ENCODE measurements around the gene TMED9. TPM values are rescaled to one million over a fixed set of nuclear protein-coding genes. Genes with fewer than 3 reads are reported as not detected.

The TMED9 gene
- total and polyA plus RNA-seq, 9 of the 15 experiments (the other 6 are each of a cell fraction or from before 2014, with no cell fraction given): 43.7 to 301 (median 90.0) TPM

GRCh38 chr5:177588413-177588909 lies 3.5 kb upstream of the TMED9 start (continued):
- no peak for TF ChIP-seq DMBX1 (CRISPR knock-in tag; IDR thresholded peaks at IDR 0.05; ENCODE audit: borderline replicate concordance)

GRCh38 chr5:177590406-177590805 lies 1.6 kb upstream of the TMED9 start:
- no peak overlapping the region for H2AFZ ChIP-seq (ENCODE audit: low read depth, low read length)
- CTCF ChIA-PET (ENCODE audit: low intra/inter-chr PET ratio): no interaction called here
- POLR2A ChIA-PET: no interaction called here
- TF ChIP-seq KLF1 (tag; IDR thresholded peaks at IDR 0.05): no peak
- no peak for TF ChIP-seq ZNF165 (CRISPR knock-in tag; IDR thresholded peaks at IDR 0.05; ENCODE audit: borderline replicate concordance)
- no peak for TF ChIP-seq MXI1 (IDR thresholded peaks at IDR 0.05; ENCODE audit: low read depth, low read length)
- no peak for TF ChIP-seq TBP (optimal IDR thresholded peaks at IDR 0.05; ENCODE audit: low read depth, low read length)
- TF ChIP-seq MTA2 (IDR thresholded peaks at IDR 0.05; ENCODE audit: low read depth): no peak
- TF ChIP-seq POLR2B (IDR thresholded peaks at IDR 0.05; ENCODE audit: low read depth, partially characterized antibody): no peak
- TF ChIP-seq ARID2 (IDR thresholded peaks at IDR 0.05): no peak
- no peak for TF ChIP-seq EHMT2 (IDR thresholded peaks at IDR 0.05)
- no peak for TF ChIP-seq NEUROD1 (IDR thresholded peaks at IDR 0.05; ENCODE audit: borderline replicate concordance, low read depth, low read length, partially characterized antibody)
- TF ChIP-seq NFIC (IDR thresholded peaks at IDR 0.05): no peak
- TF ChIP-seq ZNF224 (CRISPR knock-in tag; IDR thresholded peaks at IDR 0.05): no peak
- TF ChIP-seq HLTF (IDR thresholded peaks at IDR 0.05): no peak
- no peak for TF ChIP-seq MCM2 (IDR thresholded peaks at IDR 0.05; ENCODE audit: low read depth)
- peaks cover 7 to 16% of the 10 kb centered on the region in 2 experiments; a peak in 4 of 5 replicates for H3K4me1 ChIP-seq (replicated peaks in 1 of 2; ENCODE audit: control insufficient read depth in 2 of 2, insufficient read depth in 2 of 2, low read length in 2 of 2)
- no peaks in the 10 kb centered on the region for H3K9me3 ChIP-seq (replicated peaks; ENCODE audit: control insufficient read depth, insufficient read depth, low read depth, low read length)
- H4K20me1 ChIP-seq (replicated peaks; ENCODE audit: control insufficient read depth, insufficient read depth, low read length): peaks cover 7% of the 10 kb centered on the region
- FAIRE-seq (no peak), DNase-seq (ENCODE audit: extremely low read depth in 1 of 4, low spot score in 3 of 4) (no peak), ATAC-seq (no peak)
- H3K9me1 ChIP-seq (ENCODE audit: control insufficient read depth, insufficient read depth, low read length): no peaks in the 10 kb centered on the region
- peaks cover 0 to 2% of the 10 kb centered on the region in 2 experiments; a peak in 1 of 5 replicates for H3K27me3 ChIP-seq (ENCODE audit: control insufficient read depth in 2 of 2, insufficient read depth in 2 of 2, low read length in 2 of 2)
- 75% methylated on average over 1 of the region's 1 CpG for WGBS (ENCODE audit: insufficient coverage, low coverage, missing lambda C conversion rate)
- no peak overlapping the region for H3K4me2 ChIP-seq (ENCODE audit: insufficient read depth, low read length)
- no peak overlapping the region for H3K4me3 ChIP-seq
- H3K9ac ChIP-seq (ENCODE audit: insufficient read depth in 1 of 2, low read depth in 2 of 2, low read length in 2 of 2): no peak overlapping the region
- no peak overlapping the region for H3K27ac ChIP-seq (ENCODE audit: extremely low read depth, low read depth, low read length)
- peaks cover 25% of the 10 kb centered on the region for H3K79me2 ChIP-seq (ENCODE audit: control insufficient read depth, insufficient read depth, low read length)
- in situ Hi-C loops (cut with MboI): no loop called here
- BruUV-seq (replicated peaks): no TSS peak
- H3K36me3 ChIP-seq (ENCODE audit: control insufficient read depth, insufficient read depth, low read length): peaks cover 24% of the 10 kb centered on the region
- intact Hi-C loops (cut with micrococcal nuclease): no loop called here

Data from K562 (cell line).